Measurements from ENCODE around the gene CCSER1. TPM values are rescaled to one million over a fixed set of nuclear protein-coding genes. Genes with fewer than 3 reads are reported as not detected.

Gene CCSER1
- total and polyA plus RNA-seq, 2 donors (not counting 1 experiment from before 2014, with no cell fraction given): 10.7 to 39.5 TPM

DNA sequence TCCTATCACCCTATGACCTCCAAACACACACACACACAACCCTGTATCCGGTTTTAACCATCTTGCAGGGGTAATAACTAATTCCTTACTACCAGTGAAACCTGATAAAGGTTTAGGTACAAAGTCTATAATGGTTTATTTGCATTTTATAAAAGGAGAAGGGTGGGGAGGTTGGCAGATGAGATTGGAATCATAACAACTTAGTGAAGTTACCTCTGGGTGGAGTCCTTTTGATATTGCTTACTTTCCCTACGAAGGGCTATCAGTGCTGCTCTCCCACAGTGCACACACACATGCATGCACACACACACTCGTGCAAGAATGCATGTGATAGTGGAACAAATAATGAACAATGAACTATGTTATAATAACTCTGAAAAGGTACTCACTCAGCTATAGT lies 56.1 kb downstream of the CCSER1 start:
- Histone ChIP-seq H3K9ac (ENCODE audit: low read length) (no peak overlapping the region), H3K4me2 (replicated peaks; ENCODE audit: low read depth, low read length, poor library complexity, severe bottlenecking) (no peak overlapping the region), H3K79me2 (ENCODE audit: control insufficient read depth, insufficient read depth, low read length) (peaks cover 14% of the 10 kb centered on the region), H2AFZ (ENCODE audit: insufficient read depth, low read depth, low read length, poor library complexity, severe bottlenecking) (no peak overlapping the region), H3K36me3 (replicated peaks in 1 of 2; ENCODE audit: control extremely low read depth in 1 of 2, control insufficient read depth in 1 of 2, extremely low read depth in 1 of 2, insufficient read depth in 2 of 2, low read length in 1 of 2) (no peaks in the 10 kb centered on the region), H3K4me1 (ENCODE audit: control insufficient read depth in 2 of 2, insufficient read depth in 2 of 2, low read length in 2 of 2) (peaks cover 0 to 8% of the 10 kb centered on the region in 2 donors), H3K4me3 (ENCODE audit: control extremely low read depth in 1 of 5, extremely low read depth in 1 of 5, insufficient read depth in 1 of 5, low read depth in 2 of 5, low read length in 4 of 5) (no peak overlapping the region), H3K27ac (ENCODE audit: low read length in 2 of 2) (no peak overlapping the region), H3K9me3 (ENCODE audit: control extremely low read depth in 1 of 3, control insufficient read depth in 2 of 3, insufficient read depth in 1 of 3, low read length in 2 of 3) (no peaks in the 10 kb centered on the region), H4K20me1 (ENCODE audit: control insufficient read depth, insufficient read depth, low read length, poor library complexity, severe bottlenecking) (no peaks in the 10 kb centered on the region), H3K27me3 (replicated peaks in 1 of 4; ENCODE audit: control extremely low read depth in 1 of 4, control insufficient read depth in 3 of 4, insufficient read depth in 4 of 4, low read length in 3 of 4) (no peaks in the 10 kb centered on the region)
- CTCF ChIA-PET: no interaction called here
- Mint-ChIP-seq H3K27ac (no peak overlapping the region), H3K27me3 (no peaks in the 10 kb centered on the region), H3K4me1 (peaks cover 12% of the 10 kb centered on the region), H3K9me3 (ENCODE audit: insufficient read depth) (no peaks in the 10 kb centered on the region), H3K4me3 (no peak overlapping the region)
- POLR2A ChIA-PET: no interaction called here
- no peak for TF ChIP-seq EZH2 (IDR thresholded peaks at IDR 0.05; ENCODE audit: borderline replicate concordance, insufficient read depth, low read depth, low read length, poor library complexity, severe bottlenecking)
- TF ChIP-seq, protein P1, sequence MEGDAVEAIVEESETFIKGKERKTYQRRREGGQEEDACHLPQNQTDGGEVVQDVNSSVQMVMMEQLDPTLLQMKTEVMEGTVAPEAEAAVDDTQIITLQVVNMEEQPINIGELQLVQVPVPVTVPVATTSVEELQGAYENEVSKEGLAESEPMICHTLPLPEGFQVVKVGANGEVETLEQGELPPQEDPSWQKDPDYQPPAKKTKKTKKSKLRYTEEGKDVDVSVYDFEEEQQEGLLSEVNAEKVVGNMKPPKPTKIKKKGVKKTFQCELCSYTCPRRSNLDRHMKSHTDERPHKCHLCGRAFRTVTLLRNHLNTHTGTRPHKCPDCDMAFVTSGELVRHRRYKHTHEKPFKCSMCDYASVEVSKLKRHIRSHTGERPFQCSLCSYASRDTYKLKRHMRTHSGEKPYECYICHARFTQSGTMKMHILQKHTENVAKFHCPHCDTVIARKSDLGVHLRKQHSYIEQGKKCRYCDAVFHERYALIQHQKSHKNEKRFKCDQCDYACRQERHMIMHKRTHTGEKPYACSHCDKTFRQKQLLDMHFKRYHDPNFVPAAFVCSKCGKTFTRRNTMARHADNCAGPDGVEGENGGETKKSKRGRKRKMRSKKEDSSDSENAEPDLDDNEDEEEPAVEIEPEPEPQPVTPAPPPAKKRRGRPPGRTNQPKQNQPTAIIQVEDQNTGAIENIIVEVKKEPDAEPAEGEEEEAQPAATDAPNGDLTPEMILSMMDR (IDR thresholded peaks at IDR 0.05): no peak
- ATAC-seq (ENCODE audit: low read depth) (no peak), DNase-seq (no peak)
- WGBS (ENCODE audit: insufficient coverage): no CpG with 5 or more reads among the region's 3 CpGs
- intact Hi-C loops (cut with micrococcal nuclease): no loop called here

DNA sequence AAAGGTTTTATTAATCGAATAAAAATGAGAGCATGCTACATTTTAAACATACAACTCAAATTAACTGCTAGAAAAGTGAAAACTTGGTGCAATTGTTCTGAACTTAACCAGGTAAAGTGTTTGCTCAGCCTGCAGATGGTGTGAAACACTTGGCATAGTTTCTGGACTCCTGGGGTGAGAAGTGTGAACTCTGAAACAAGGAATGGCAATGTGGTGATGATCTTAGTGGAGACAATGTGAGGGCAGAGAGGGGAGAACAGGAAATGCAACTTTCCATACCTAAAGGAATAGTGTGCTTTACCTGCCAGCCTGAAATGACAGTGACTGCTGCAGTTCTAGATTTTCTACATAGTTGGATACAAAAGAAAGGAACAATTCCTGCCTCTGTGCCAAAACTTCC lies 57.4 kb downstream of the CCSER1 start:
- POLR2A ChIA-PET: no interaction called here
- no peaks in the 10 kb centered on the region for H3K36me3 ChIP-seq (replicated peaks in 1 of 2; ENCODE audit: control extremely low read depth in 1 of 2, control insufficient read depth in 1 of 2, extremely low read depth in 1 of 2, insufficient read depth in 2 of 2, low read length in 1 of 2)
- no peak overlapping the region for H3K27ac Mint-ChIP-seq
- no peak overlapping the region for H3K9ac ChIP-seq (ENCODE audit: low read length)
- intact Hi-C loops (cut with micrococcal nuclease): no loop called here
- H3K4me1 Mint-ChIP-seq: peaks cover 12% of the 10 kb centered on the region
- no peak overlapping the region for H3K27ac ChIP-seq (ENCODE audit: low read length in 2 of 2)
- H2AFZ ChIP-seq (ENCODE audit: insufficient read depth, low read depth, low read length, poor library complexity, severe bottlenecking): no peak overlapping the region
- DNase-seq (no peak), ATAC-seq (ENCODE audit: low read depth) (no peak)
- H4K20me1 ChIP-seq (ENCODE audit: control insufficient read depth, insufficient read depth, low read length, poor library complexity, severe bottlenecking): no peaks in the 10 kb centered on the region
- H3K4me1 ChIP-seq (ENCODE audit: control insufficient read depth in 2 of 2, insufficient read depth in 2 of 2, low read length in 2 of 2): peaks cover 0 to 8% of the 10 kb centered on the region in 2 donors
- peaks cover 19% of the 10 kb centered on the region for H3K79me2 ChIP-seq (ENCODE audit: control insufficient read depth, insufficient read depth, low read length)
- no peak overlapping the region for H3K4me3 ChIP-seq (ENCODE audit: control extremely low read depth in 1 of 5, extremely low read depth in 1 of 5, insufficient read depth in 1 of 5, low read depth in 2 of 5, low read length in 4 of 5)
- H3K4me2 ChIP-seq (replicated peaks; ENCODE audit: low read depth, low read length, poor library complexity, severe bottlenecking): no peak overlapping the region
- no peaks in the 10 kb centered on the region for H3K9me3 ChIP-seq (ENCODE audit: control extremely low read depth in 1 of 3, control insufficient read depth in 2 of 3, insufficient read depth in 1 of 3, low read length in 2 of 3)
- TF ChIP-seq, protein P1 (IDR thresholded peaks at IDR 0.05): no peak
- no peak for TF ChIP-seq EZH2 (IDR thresholded peaks at IDR 0.05; ENCODE audit: borderline replicate concordance, insufficient read depth, low read depth, low read length, poor library complexity, severe bottlenecking)
- WGBS (ENCODE audit: insufficient coverage): no CpG with 5 or more reads among the region's 1 CpG
- no peaks in the 10 kb centered on the region for H3K27me3 Mint-ChIP-seq
- no peaks in the 10 kb centered on the region for H3K27me3 ChIP-seq (replicated peaks in 1 of 4; ENCODE audit: control extremely low read depth in 1 of 4, control insufficient read depth in 3 of 4, insufficient read depth in 4 of 4, low read length in 3 of 4)
- H3K9me3 Mint-ChIP-seq (ENCODE audit: insufficient read depth): no peaks in the 10 kb centered on the region
- H3K4me3 Mint-ChIP-seq: no peak overlapping the region
- CTCF ChIA-PET: no interaction called here

Data from B cell (primary cell).